Tongue (tissue), 2 donors: ENCODE results near the gene CARHSP1. TPM values are rescaled to one million over a fixed set of nuclear protein-coding genes. Genes with fewer than 3 reads are reported as not detected.
"Not testable (repeated sequence)": the region's sequence is repeated elsewhere in the genome, so short reads cannot be mapped to it uniquely, and the experiment has no call there.

Source experiments
- DNase-seq: peaks from one replicate; pipeline ENCODE4 v3.0.0-alpha.2; 2015
- total RNA-seq: library from RNA; depleted of rRNA; stranded (reverse); fragments of >200 nt; gene quantifications from one replicate; pipeline ENCODE4 v1.2.3, GENCODE V29; 2014

Gene CARHSP1
- total RNA-seq, 1 donor from 2014 or later = 78.0 TPM

GRCh38 chr16:8854298-8854948, 14.4 kb downstream of the CARHSP1 start:
- DNase-seq = no peak

DNA sequence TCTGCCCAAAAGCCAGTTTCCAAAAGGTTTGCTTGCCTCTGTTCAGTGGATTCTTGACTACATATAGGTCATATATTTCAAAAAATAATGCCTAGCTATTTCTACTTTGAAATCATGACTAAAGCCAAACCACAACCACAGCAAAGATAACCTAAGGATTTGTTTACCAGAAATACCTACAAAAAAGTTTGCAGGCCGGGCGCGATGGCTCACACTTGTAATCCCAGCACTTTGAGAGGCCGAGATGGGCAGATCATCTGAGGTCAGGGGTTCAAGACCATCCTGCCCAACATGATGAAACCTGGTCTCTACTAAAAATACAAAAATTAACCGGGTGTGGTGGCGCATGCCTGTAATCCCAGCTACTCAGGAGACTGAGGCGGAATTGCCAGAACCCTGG, 15.2 kb downstream of the CARHSP1 start:
- DNase-seq = no peak

DNA sequence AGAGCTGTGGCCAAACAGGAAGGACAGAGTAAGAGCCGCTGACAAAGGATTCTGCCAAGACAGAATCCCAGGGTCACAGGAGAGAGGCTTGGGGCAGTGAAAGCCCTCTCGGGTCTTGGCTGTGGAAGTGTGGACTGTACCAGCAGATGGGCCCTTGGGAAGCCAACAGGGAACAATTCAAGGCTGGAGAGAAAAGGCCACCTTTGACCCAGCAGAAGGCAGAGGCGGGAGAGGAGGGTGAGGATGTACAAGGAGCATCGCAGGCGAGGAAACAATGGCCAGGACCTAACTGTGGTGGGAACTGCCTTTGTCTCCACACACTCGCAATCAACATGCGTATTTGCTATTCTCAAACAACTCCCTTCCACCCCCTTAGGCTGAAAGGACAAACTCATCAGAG, 15.7 kb downstream of the CARHSP1 start:
- DNase-seq = no peak

DNA sequence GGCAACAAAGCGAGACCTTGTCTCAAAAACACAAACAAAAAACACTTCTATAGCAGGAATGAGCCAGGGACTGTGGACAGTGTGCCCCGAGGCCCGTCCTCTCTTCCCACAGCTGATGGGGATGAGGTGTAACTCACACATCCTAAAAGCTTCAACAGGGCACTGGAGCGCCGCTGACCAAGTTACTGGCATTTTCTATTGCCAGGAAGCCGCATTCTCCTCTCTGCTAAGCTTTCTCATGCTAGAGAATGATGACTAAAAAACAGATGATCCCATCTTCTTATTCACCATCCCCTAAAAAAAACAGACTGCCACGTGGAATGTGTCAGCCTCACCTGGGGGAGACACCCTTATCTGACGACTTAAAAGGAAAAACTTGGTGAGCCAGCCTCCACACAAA, 16.3 kb downstream of the CARHSP1 start:
- no peak for DNase-seq

DNA sequence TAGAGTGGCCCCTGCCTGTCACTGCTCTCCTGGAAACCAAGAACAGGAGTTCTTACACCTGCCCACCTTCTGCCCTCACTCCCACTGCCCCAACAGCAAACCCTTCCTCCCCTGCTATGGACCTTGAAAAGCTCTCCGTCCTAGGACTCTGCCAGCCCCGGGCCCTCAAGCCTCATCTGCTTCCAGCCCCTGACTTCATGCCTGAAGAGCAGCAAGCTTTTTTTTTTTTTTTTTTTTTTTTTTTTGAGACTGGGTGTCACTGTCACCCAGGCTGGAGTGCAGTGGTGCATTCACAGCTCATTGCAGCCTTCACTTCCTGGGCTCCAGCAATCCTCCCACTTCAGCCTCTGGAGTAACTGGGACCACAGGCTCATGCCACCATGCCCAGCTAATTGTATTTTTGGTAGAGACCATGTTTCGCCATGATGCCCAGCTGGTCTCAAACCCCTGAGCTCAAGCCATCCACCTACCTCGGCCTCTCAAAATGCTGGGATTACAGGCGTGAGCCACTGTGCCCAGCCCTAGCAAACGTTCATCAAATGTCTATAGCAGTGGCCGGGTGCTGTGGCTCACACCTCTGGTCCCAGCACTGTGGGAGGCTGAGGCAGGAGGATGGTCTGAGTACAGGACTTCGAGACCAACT, 16.9 kb downstream of the CARHSP1 start:
- DNase-seq = no peak

- no peak for DNase-seq
Measured at GRCh38 chr16:8850279-8850885, 18.4 kb downstream of the CARHSP1 start.

GRCh38 chr16:8849411-8850011, 19.3 kb downstream of the CARHSP1 start:
- no peak for DNase-seq

DNA sequence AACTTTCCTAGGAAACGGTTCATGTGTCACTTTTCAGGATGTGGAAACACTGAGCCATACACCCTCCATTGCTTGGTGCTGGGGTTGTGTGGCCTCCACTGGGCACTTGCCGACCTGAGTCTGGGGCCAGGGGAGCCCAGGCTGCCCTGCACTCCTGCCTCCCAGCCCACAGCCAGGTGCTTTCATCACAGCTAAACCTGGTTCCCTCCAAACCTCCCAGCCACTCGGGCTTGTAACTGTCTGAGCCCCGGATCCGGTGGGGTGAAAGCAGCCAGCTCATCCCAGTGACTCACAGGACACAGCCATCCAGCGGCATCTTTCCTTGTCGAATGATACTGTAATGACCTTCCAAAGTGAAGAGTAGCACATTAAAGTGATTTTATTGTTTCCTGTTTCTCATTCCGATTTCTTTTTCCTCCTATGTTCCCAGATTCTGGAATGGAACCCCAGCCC, 19.8 kb downstream of the CARHSP1 start:
- DNase-seq = no peak

DNA sequence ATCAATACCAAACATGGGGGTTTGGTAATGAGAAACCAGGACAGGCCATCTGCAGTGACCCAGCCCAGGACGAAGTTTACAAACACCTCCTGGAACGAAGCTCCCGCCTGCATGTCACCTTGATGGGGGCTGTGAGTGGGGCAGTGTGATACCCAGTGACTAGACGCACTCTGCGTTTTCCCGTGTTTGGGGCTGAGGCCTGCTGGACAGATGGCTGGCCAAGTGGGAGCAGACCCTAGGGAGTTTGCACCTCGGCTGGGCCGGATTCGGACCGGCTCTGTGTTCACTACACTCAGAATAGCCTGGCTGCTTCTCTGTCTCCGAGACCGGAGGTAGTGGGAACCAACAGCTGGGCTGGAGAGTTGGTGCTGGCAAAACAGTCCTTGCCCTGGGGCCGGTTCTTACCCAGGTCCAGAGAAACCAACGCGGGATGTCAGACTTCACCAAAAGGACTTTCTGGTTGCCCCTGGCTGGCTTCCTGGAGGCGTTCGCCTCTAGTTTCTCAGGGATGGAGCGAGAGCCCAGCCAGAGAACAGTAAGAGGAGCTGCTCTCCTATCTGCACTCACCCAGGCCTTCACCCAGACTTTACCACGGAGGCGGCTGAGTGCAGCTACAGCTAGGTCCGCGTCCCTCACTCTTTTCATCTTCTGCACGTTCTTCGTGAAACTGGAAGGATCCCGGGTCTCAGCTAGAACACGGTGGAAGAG, 20.4 kb downstream of the CARHSP1 start:
- DNase-seq = no peak

GRCh38 chr16:8847623-8848022, 21.2 kb downstream of the CARHSP1 start:
- no peak for DNase-seq

GRCh38 chr16:8847145-8847544, 21.7 kb downstream of the CARHSP1 start:
- DNase-seq = no peak

DNA sequence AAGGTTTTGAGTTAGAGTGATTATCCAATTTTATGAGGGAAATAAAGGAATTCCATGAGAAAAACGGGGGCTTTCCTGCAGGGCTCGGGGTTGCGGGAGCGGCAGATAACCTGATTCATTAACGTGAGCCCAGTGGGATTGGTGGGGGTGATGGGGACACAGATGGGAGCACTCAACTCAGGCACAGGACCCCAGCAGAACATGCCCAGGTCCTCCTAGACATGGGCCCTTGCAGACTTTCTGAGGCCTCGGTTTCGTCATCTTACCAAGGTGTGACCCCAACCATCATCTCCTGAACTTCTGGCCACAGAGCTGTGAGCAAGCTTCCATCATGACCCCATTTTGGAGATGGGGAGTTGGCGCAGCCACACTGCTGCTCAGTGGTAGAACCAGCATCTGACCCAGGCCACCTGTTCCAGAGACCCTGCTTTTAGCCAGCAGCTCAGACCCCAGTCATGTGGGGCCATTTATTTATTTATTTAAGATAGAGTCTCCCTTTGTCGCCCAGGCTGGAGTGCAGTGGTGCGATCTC, 22.3 kb downstream of the CARHSP1 start:
- no peak for DNase-seq

GRCh38 chr16:8845699-8846298, 23.0 kb downstream of the CARHSP1 start:
- no peak for DNase-seq

- not testable (repeated sequence) for DNase-seq
Measured at GRCh38 chr16:8843296-8843695, 25.5 kb downstream of the CARHSP1 start.

DNA sequence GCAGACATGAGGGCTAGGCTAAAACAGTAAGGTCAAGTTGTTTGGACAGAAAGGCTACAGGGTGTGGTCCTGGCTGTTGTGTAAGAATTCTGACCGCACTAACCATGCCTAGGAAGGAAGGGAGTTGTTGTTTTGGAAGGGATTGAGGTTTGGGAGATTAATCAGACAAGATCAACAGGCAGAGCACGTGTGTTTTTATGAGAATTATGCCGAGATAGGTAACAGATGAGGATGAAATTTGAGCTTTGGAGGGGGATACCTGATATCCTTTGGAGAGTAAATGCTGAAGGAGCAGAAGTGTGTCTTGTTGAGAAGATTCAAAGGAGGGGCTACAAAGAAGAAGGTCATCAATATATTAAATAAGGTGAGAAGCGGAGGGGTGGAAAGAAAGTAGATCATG, 26.8 kb downstream of the CARHSP1 start:
- not testable (repeated sequence) for DNase-seq

DNA sequence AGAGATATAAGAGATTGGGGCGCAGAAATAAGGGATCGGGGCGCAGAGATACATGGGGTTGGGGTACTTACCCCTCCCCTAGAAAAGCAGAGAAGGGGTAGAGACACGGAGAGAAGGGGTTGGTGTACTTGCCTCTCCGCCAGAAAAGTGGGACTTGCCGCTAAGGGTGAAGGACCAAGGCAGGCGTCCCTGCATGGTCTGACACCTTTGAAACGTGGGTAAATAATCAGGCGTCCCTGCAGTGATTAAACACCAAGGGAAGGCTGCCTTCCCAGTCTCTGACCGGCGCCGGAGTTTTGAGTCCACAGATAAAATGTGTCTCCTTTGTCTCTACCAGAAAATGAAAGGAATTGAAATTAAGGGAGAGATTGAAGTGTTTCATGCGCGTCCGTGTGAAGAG, 31.2 kb downstream of the CARHSP1 start:
- not testable (repeated sequence) for DNase-seq

GRCh38 chr16:8836797-8837196, 32.0 kb downstream of the CARHSP1 start:
- not testable (repeated sequence) for DNase-seq

GRCh38 chr16:8832717-8833105, 36.1 kb downstream of the CARHSP1 start:
- DNase-seq = no peak

DNA sequence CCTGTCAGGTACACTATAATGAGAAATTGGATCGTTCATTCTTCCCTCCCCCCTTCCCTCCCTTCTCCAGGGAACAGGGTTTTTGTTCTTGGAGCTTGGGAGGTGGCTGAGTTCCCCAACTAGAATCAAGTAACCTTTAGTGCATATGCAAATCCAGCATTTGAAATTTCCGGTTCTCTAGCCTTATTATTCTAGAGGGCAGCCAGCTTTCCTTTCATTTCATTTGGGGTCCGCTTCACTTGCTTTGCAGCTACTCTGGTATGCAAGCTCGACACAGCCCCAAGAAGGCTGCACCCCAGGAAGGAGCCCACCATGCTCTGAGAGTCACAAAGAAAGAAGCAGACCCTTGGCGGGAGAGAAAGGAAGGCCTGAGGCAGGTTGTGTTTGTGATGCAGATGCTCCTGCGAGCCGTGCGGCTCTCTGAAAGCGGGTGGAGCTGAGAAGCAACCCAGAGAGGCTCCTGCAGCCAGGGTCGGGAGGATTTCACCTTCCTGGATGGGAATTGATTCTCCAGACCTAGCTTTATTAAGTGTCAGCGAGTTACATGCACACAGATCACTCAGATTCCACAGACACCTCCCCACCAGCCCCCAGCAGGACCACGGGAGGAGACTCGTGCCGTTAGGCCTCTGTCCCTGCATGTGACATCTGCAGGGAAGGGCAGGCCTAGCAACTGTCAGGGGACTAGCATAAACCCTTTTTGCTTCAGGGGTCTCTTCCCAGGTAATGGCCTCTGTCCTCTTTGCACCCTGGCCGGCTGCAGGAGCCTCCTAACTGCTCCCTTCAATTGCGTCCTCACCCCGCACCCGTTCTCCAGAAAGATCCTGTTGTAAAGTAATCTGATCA, 36.7 kb downstream of the CARHSP1 start:
- no peak for DNase-seq

DNA sequence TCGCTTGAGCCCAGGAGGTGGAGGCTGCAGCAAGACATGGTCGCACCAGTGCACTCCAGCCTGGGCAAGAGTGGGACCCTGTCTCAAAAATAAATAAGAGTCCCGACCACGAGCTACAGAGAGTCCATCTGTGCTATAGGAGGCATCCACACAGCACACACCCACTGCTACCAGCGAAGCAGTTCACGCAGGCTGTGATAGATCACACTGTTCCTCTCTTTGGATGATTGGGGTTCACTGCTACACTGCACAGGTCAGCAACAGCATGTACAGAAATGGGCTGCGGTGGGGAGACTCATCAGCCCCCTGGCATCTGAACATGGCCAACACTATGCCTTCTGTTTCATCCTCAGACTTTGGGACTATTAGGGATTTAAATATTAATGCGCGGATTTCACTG, 37.4 kb downstream of the CARHSP1 start:
- no peak for DNase-seq
